Heart right ventricle (tissue), 16 donors: ENCODE measurements around the gene ANK3. TPM values are rescaled to one million over a fixed set of nuclear protein-coding genes. Genes with fewer than 3 reads are reported as not detected.

Experiments used
- ATAC-seq, 8 donors: fragments of 200-7000 bp; cut with Tn5 transposase; one replicate each; pipeline ENCODE4 v1.9.1; 2020; ENCODE audit warnings: mild to moderate bottlenecking in 8 of 8, moderate library complexity in 8 of 8, moderate number of reproducible peaks in 1 of 8
- DNase-seq, 2 donors: peaks; one replicate each; pipeline ENCODE4 v3.0.0-alpha.2; 2020
- H3K27ac ChIP-seq, 10 donors: fragments of 200-600 bp; sonication (generic) in 2 of 10; one replicate each; pipeline versions ENCODE4 v1.5.0 to v1.8.0; 2020 to 2022; ENCODE audit warnings: mild to moderate bottlenecking in 3 of 10
- H3K27me3 ChIP-seq, 7 donors: fragments of 200-600 bp; one replicate each; pipeline ENCODE4 v1.8.0; 2021 to 2022; ENCODE audit warnings: mild to moderate bottlenecking in 2 of 7
- H3K36me3 ChIP-seq, 9 donors: fragments of 200-600 bp; sonication (generic) in 1 of 9; one replicate each; pipeline versions ENCODE4 v1.5.0 to v1.8.0; 2020 to 2022; ENCODE audit warnings: mild to moderate bottlenecking in 2 of 9
- H3K4me1 ChIP-seq, 9 donors: fragments of 200-600 bp; sonication (generic) in 1 of 9; one replicate each; pipeline versions ENCODE4 v1.5.0 to v1.8.0; 2020 to 2022; ENCODE audit warnings: mild to moderate bottlenecking in 4 of 9
- H3K4me3 ChIP-seq, 10 donors: fragments of 200-600 bp; sonication (generic) in 2 of 10; one replicate each; pipeline versions ENCODE4 v1.5.0 to v1.8.0; 2020 to 2022; ENCODE audit warnings: mild to moderate bottlenecking in 7 of 10, moderate library complexity in 2 of 10
- H3K9me3 ChIP-seq, 11 donors: fragments of 200-600 bp in 10 of 11; sonication (generic) in 2 of 11; one replicate each; pipeline versions ENCODE4 v1.5.0 to v1.8.0; 2013 to 2022; ENCODE audit warnings: mild to moderate bottlenecking in 2 of 11, control low read depth in 1 of 11, moderate library complexity in 1 of 11
- WGBS, 2 donors: extraction: QIAGEN DNeasy Blood & Tissue Kit; methylation state at CpG; one replicate each; pipeline ENCODE4 v1.1.7; 2013; ENCODE audit warnings: inconsistent platforms in 1 of 2; 5-methylcytosine and 5-hydroxymethylcytosine counted together
- intact Hi-C, 10 donors: fragments of 100-400 bp; cut with DNase I; formaldehyde crosslinking; loops; one replicate each; pipeline versions ENCODE4 v1.11.1 to v1.14.2; 2022
- polyA plus RNA-seq, 2 donors: library from polyadenylated mRNA; stranded (reverse); fragments of 200-250 nt; gene quantifications; one replicate each; pipeline ENCODE4 v1.2.3, GENCODE V29; 2013
- total RNA-seq, 10 donors: library from RNA; stranded (reverse); fragmentation: NEBNext Ultra II Directional in 3 of 10; extraction: Animal tissue kit (Norgen Biotek cat#: 25700) in 3 of 10; gene quantifications; one replicate each; pipeline versions ENCODE4 v1.2.1 to v1.2.4, GENCODE V29; 2021 to 2023
- TF ChIP-seq, protein P1 (sequence below), 9 donors: fragments of 200-600 bp; sonication (generic) in 2 of 9; IDR thresholded peaks; one replicate each; pipeline versions ENCODE4 v1.5.0 to v1.8.0; 2021 to 2022; ENCODE audit warnings: antibody characterized with exemption in 9 of 9, mild to moderate bottlenecking in 5 of 9, moderate library complexity in 1 of 9
- donor health status: Arrhythmogenic right ventricular cardiomyopathy.
- donor health status: ischemic (EF 13 %, LVEDD 7.1; RV severe dilation, severe dysfunction).
- donor health status: healthy with polysubstance abuse.
- donor health status: DM: no; HTN: yes; CAD: no.
- donor health status: DM: no; HTN: no; CAD: no.
- donor health status: ischemic (EF 25% LVEDD 6.9; RV normal size, moderate dysfunction).
- donor health status: ischemic (EF 25% LVEDD 5.7; RV mildly dilated, moderate dysfunction).
- donor health status: healthy.
- donor health status: DM: yes; HTN: yes; CAD: no.
- donor health status: Ischemic cardiomyopathy.
- donor health status: ischemic (EF 35%, LVEDD 5.7; RV mildly dilated, moderate dysfunction).
- donor health status: nonischemic (EF 11% LVEDD 7.7; RV severe dilation, severe dysfunction).
- donor health status: DM: yes; HTN: yes; CAD: no.
- donor health status: PGD.
- donor health status: ischemic (EF 29% LVEDD 5.4; RV normal size, mild dysfunction).
- donor health status: nonischemic (EF 23%, LVEDD 6.1; RV moderate dilation, normal function).

Gene ANK3
- total and polyA plus RNA-seq, 12 donors = 34.4 to 287 (median 245) TPM

DNA sequence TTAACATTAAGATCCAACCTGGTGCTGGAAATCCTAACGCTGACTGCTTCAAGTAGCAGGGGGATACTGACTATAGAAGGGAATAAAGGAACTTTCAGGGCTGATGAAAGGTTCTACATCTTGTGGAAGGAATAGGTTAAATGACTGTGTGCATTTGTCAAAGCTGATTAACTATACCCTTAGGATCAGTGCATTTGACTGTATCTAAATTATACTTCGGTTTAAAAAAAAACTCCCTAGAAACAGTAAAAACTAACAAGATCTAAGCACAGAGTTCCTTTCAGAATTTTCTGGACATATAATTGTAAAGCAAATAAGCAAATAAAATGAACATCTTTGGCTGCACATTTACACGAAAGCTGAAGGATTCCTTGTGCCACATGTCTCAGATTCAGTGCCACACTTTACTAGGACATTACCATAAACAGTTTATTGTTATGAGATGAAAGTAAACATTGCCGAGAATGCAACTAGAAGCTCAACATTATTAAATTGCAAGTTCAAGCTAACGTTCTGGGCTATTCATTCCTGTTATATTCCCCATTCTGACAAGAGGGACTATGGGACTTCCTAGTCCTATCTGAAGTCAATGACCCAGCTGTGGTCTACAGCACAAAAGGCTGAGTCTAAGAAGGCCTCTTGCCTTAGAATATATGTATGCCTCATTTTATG is 20.7 kb downstream of the ANK3 start:
- H3K4me3 ChIP-seq = no peak overlapping the region
- DNase-seq (no peak), ATAC-seq (no peak)
- no peaks in the 10 kb centered on the region for H3K27me3 ChIP-seq
- no peak overlapping the region for H3K27ac ChIP-seq
- intact Hi-C loops = no loop called here
- H3K4me1 ChIP-seq = no peaks in the 10 kb centered on the region
- H3K36me3 ChIP-seq = no peaks in the 10 kb centered on the region
- no peaks in the 10 kb centered on the region for H3K9me3 ChIP-seq
- 65 to 80% methylated on average over 5 of the region's 5 CpGs for WGBS, 2 donors
- TF ChIP-seq, protein P1, sequence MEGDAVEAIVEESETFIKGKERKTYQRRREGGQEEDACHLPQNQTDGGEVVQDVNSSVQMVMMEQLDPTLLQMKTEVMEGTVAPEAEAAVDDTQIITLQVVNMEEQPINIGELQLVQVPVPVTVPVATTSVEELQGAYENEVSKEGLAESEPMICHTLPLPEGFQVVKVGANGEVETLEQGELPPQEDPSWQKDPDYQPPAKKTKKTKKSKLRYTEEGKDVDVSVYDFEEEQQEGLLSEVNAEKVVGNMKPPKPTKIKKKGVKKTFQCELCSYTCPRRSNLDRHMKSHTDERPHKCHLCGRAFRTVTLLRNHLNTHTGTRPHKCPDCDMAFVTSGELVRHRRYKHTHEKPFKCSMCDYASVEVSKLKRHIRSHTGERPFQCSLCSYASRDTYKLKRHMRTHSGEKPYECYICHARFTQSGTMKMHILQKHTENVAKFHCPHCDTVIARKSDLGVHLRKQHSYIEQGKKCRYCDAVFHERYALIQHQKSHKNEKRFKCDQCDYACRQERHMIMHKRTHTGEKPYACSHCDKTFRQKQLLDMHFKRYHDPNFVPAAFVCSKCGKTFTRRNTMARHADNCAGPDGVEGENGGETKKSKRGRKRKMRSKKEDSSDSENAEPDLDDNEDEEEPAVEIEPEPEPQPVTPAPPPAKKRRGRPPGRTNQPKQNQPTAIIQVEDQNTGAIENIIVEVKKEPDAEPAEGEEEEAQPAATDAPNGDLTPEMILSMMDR (IDR thresholded peaks at IDR 0.05) = no peak

DNA sequence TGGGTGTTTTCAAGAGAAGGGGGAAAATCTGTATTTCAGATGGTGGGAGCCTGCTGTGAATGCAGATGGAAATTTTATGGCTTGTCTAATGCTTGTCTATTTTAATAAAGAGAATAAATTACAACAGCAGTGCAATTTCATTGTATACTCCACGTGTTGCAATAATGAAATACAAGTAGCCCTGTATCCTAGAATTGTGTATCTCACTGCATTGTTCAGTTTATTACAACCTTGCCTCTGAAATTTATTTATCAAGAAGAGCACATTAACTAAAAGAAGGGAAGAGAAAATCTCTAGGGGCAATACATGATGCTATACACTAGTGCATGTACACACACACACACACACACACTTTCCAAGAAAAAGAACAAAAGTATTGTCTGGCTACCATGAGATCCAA is 21.8 kb downstream of the ANK3 start:
- 35 to 62% methylated on average over 1 of the region's 1 CpG for WGBS, 2 donors
- Histone ChIP-seq H3K9me3 (no peaks in the 10 kb centered on the region), H3K4me3 (no peak overlapping the region), H3K27me3 (no peaks in the 10 kb centered on the region), H3K27ac (no peak overlapping the region), H3K36me3 (no peaks in the 10 kb centered on the region), H3K4me1 (no peaks in the 10 kb centered on the region)
- ATAC-seq (no peak), DNase-seq (no peak)
- TF ChIP-seq, protein P1 (IDR thresholded peaks at IDR 0.05) = no peak
- intact Hi-C loops = no loop called here

DNA sequence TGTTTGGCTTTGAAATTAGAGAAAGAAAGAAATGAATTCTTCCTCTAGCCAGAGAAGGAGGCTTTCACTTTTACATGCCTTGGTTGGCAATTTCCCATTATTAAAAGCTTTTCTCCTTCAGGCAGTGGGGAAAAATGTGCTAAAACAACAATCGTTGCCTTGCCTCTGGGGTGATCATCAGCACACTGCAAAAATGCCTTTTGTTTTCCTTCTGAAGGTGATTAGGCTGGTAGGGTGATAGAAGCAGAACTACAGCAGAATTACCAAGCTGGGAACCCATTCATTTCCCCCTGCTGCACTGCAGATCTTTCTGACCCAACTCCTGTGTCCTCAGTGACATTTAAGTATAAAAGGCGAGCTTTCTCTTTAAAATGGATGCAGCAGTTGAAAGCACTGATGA is 22.2 kb downstream of the ANK3 start:
- 62 to 65% methylated on average over 2 of the region's 2 CpGs for WGBS, 2 donors
- Histone ChIP-seq H3K27ac (no peak overlapping the region), H3K9me3 (no peaks in the 10 kb centered on the region), H3K36me3 (no peaks in the 10 kb centered on the region), H3K4me3 (no peak overlapping the region), H3K4me1 (no peaks in the 10 kb centered on the region), H3K27me3 (no peaks in the 10 kb centered on the region)
- ATAC-seq (no peak), DNase-seq (no peak)
- intact Hi-C loops = no loop called here
- TF ChIP-seq, protein P1 (IDR thresholded peaks at IDR 0.05) = no peak

DNA sequence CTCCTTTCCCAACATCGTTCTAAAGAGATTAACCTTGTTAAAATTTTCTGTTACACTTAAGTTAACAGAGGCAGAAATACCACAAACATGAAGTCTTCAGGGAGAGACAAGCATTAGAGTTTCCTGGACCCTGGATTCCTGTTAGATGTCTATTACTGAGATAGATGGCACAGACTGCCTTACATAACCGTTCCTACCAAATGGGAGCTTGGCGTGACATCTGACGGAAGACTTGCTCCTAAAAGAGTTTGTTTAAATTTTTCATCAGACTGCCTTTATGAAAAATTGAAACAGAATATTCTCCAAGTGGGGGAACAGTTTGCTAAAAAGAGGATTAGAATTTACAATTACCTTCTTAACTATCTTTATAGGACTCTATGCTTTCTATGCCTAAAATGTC is 22.7 kb downstream of the ANK3 start:
- H3K9me3 ChIP-seq = no peaks in the 10 kb centered on the region
- DNase-seq (no peak), ATAC-seq (no peak)
- H3K27ac ChIP-seq = no peak overlapping the region
- TF ChIP-seq, protein P1 (IDR thresholded peaks at IDR 0.05) = no peak
- intact Hi-C loops = no loop called here
- no peak overlapping the region for H3K4me3 ChIP-seq
- WGBS, 2 donors = 64 to 86% methylated on average over 4 of the region's 4 CpGs
- H3K4me1 ChIP-seq = no peaks in the 10 kb centered on the region
- H3K27me3 ChIP-seq = no peaks in the 10 kb centered on the region
- no peaks in the 10 kb centered on the region for H3K36me3 ChIP-seq
